ENCODE data around the gene HNF4A.
A peak's percentile ranks its signal among the peaks of the same experiment; 100 is the strongest.
"Not testable (repeated sequence)": the region's sequence is repeated elsewhere in the genome, so short reads cannot be mapped to it uniquely, and the experiment has no call there.

Gene HNF4A

DNA sequence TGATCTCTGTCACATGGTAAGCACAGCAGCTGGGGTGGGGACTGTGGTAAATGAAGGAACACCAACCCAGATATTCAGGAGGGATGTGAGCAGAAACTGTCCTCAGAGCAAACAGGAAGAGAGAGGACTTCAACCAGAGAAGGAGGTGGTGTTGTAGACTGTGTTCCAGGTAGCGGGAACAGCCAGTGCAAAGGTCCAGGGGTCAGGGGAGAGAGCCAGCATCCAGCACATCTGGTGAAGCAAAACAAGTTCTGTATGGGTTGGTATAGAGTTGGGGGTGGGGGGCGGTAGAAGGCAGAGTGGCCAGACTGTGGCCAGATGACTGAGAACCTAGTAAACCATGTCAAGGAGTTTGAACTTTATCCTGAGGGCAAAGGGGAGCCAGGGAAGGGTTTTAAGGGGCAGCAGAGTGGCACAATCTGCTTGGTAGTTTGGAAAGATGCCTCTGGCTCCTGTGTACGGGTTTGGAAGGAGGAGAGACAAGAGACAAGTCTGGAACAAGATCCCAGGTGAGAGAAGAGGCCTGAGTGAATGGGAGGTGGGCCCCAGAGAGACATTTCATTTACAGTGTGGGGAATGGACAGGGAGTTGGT, 92.4 kb downstream of the HNF4A start:
- no peak for DNase-seq

DNA sequence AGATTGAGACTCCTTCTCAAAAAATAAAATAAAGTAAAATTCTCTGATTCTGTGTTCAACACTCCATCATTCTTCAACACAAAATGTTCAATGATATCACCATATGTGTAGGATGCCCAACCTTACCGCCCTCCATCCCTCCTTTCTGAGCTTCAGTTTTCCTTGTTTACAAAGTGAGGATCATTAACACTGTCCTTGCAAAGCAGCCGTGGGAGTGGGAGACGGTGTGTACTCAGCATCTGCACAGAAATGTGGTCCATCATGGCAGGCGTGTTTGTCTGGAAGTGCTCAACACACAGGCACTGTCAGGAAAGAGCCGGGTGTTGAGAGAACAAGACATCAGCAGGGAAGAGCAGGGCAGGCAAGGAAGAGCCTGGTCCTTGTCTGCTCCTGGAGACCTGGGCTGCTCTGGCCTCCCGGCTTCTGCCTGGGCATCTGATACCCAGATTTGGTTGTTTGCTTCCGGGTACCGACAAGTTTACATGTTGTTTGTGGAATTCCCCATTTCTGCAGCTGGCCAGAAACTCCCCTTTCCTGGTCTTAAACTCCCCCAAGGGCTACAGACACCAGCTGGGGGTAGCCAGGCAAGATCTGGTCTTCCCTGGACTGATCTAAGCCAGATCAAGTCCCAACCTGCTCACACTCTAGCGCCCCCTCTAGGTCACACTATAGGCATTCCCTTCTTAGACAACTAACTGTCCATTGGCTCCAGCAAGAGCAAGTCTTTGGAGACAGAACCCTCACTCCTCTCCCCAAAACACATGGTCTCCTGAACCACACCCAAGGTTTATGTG, 93.5 kb downstream of the HNF4A start:
- peak; percentile 11 for DNase-seq

DNA sequence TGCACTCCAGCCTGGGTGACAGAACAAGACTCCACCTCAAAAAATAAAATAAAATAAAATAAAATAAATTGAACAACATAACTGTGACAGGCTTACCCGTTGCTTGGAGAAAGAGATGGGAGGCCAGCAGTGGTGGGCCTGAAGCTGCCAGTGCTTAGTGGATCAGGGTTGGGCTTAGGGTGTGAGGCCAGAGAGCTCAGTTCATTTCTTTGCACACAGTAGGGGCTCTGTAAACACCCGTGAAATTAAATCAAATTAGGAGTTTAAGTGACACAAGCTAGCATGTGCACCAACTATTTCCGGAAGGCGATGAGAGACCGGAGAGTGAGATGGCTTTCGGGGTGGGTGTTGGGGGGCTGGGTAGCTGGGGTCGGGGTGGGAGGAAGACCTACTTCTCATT, 94.4 kb downstream of the HNF4A start:
- no peak for DNase-seq

DNA sequence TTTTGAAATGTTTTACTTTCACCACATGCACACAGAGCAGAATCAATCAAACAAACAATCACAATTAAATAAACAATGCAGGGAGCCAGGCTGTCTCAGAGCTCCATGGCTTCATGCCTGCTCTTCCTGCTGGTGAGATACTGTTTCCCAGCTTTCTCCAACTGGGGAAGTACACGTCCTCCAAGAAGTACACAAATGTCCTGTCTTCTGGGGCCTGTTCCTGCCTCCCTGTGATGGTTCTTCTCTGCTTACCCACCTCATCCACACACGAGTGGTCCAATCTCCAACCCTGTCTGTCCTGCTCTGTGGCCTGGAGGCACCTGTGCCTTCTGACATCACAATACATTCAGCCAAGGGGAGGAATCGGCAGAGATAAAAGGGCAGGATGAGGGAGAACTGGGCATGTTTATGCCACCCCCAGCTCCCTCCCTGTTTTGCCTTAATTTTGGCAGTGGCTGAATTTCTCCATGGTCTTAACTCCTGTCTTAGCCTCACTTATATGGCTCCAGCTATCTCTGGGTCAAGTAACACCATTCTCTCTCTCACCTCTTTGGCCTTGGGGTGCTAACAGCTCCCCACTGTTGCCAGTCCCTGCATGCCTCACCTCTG, 94.9 kb downstream of the HNF4A start:
- no peak for DNase-seq

DNA sequence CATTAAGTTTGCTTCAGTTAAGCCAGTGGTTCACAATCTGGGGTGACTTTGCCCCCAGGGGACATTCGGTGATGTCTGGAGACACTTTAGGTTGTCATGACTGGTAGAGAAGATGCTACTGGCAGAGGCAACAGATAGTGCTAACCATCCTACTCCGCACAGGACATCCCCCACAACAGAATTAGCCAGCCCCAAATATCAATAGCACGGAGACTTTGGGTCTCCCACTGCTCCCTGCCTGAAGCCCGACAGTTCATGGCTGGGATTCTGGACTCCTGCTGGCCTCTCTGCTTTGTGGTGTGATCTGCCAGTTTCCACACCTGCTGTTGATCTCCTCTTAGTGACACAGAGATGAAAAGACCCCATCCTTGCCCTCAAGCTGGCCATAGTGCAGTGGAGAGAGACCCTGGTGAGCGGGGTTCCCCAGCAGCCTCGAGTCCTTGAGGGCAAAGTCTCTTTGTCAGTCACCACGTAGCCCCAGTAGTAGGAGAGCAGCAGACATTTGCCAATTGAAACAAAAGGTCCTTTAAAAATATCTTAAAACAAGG, 95.5 kb downstream of the HNF4A start:
- no peak for DNase-seq

DNA sequence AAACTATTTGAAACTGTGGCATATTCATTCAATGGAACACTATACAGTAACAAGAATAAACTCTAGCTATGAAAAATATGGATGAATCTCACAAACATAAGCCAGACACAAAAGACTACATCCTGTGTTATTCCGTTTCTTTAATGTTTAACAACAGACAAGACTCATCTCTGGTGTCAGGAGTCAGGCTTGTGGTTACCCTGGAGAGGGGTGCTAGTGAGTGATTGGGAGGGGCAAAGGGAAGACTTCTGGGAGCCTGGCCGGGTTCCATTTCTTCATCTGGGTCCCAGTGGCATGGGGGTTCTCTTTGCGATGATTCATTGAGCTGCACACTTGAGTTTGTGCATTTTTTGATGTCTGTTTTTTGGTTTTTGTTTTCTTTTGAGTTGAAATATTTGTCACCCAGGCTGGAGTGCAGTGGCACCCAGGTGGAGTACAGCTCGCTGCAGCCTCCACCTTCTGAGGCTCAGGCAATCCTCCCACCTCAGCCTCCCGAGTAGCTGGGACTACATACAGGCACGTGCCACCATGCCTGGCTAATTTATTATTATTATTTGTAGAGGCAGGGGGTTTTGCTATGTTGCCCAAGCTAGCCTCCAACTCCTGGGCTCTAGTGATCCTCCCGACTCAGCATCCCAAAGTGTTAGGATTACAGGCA, 98.9 kb downstream of the HNF4A start:
- DNase-seq: no peak

DNA sequence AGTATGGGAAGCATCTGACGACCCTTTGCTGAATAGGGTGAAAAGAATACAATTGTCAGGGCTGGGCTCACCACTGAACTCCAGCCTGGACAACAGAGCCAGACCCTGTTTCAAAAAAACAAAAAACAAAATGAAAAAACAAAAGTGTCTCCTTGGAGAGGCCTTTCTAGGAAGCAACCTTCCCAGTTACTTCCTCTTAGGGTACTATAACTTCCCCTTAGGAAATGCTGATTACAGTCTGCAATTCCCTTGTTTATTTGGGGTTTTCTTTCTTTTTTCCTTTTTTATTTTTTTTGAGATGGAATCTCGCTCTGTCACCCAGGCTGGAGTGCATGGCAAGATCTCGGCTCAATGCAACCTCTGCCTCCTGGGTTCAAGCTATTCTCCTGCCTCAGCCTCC, 99.6 kb downstream of the HNF4A start:
- DNase-seq: no peak

DNA sequence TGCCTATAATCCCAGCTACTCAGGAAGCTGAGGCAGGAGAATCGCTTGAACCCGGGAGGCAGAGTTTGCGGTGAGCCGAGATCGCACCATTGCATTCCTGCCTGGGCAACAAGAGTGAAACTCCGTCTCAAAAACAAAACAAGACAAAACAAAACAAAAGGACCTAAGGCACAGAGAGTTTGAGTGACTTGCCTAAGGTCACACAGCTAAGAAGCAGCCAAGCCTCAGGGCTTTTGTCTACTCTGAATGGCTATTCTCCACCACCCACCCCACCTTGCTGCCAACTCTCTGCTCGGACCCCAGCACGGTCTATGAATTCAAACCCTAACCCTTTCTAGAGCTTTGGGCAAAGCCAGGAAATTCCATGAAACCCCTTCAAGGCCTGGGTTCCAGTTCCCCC, 101.1 kb downstream of the HNF4A start:
- no peak for DNase-seq

DNA sequence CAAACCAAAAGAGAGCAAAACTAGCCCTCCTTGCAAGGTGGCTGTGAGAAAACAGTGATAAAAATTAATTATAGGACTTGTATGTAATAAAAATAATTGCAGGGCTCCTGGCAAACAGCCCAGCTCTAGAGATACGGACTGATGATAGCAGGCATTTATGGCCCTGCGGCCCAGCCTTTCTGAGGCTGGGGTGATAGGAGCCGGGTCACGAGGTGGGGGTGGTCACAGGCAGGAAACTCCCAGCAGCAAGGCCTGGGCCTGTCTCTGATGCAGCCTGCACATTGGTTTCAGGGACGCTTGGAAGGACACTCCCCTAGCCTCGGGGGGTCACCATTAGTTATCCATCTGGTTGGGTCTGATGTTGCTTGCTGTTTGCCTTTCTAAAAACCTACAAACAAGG, 101.5 kb downstream of the HNF4A start:
- DNase-seq: no peak

DNA sequence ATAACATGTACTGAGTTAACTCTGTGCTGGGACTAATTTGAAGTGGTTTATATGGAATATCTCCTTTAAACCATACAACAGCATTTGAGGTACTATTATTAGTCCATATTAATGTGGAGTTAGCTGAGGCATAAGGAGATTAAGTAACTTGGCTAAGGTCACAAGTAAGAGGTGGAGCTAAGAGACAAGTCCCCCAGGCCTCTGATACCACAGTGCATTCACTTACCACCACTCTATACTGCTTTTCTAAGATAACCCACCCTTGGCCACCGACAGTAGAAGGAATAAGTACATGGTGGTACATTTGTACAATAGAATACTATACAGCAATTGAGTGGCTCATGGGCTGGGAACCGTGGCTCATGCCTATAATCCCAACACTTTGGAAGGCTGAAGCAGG, 103.8 kb downstream of the HNF4A start:
- no peak for DNase-seq

DNA sequence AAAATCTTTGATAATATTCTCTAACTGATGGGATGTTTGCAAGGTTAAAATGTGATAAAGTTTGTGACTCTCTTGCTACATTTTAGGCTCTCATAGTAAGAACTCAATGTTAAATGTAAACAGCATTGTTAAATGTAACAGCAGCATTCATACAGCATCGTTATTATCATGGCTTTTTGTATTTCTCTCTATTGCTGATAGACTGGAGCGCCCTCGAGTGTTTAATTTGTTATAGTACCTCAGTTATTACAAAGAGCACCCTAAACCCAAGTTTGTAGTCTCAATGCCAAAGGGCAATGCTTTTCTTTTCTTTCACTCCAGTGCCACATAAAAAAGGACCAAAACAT, 105.3 kb downstream of the HNF4A start:
- peak; percentile 16 for DNase-seq

DNA sequence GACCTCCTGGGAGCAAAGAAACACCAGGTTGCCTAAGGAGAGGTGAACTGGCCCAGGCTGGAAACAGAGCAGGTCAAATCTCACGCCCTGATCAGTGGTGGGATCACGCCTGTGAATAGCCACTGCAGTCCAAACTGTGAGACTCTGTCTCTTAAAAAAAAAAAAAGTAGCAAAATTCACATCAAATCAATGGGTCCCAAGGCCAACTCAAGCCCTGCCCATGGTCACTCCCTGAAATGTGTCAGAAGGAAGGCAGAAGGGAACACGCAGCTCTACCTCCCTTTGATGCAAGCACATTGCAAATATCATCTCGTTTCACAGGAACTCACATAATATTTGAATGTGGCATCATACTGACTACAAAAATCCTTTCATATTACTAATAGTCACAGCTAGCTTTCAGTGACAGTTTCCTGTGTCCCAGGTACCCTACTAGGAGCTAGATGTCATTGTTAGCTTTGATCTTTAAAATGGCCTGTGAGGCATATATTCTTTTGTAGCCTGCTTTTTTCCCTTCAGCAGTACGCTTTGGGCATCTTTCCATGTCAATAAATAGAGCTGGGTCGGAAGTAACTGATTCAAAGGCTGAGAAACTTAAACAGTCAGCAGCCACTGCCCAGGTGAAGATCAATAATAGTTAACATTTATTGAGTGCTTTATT, 105.8 kb downstream of the HNF4A start:
- DNase-seq: no peak

DNA sequence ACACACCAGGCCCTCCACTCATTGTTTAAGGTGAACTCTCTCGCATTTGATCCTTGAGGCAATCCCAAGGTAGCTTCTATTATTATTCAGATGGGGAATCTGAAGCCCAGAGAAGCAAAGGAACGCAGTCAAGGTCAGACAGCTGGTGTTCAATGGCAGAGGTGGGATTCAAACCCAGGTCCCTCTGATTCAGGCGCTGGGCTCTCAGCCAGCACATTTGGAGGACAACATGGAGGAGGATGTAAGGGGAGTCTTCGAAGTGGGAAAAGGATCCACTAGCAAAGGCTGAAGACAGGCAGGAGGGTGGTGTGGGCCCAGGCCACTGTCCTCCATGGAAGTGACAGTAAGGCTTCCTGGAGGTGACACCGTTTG, 106.3 kb downstream of the HNF4A start:
- no peak for DNase-seq

DNA sequence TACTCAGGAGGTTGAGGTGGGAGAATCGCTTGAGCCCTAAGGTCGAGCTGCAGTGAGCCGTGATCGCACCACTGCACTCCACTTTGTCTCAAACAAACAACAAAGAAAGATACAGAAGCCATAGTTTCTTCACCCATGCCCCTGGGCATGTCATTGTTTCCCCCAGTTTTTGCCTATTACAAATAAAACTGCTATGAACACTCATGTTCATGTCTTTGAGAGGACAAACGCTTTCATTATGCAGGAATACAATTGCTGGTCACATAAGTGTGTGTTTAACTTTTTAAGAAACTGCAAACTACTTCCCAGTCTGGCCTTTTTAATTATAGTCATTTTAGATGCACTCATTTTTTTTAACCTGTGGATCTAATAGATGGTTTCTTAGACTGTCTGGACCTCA, 108.0 kb downstream of the HNF4A start:
- no peak for DNase-seq

DNA sequence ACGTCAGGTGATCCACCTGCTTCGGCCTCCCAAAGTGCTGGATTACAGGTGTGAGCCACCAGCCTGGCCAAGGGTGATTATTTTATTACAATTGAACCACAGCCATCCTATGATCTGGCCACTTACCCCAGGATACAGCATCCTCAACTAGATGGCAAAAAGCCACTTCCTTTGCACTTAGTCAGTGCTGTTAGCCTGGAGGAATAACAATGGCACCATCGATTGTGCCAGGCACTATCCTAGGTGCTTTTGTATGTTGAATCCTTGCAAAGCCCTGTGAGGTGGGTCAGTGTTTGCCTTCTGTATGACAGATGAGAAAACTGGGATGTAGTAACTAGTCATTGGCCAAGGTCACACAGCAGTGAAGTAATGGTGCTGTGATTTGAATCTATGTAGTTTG, 109.0 kb downstream of the HNF4A start:
- DNase-seq: no peak

DNA sequence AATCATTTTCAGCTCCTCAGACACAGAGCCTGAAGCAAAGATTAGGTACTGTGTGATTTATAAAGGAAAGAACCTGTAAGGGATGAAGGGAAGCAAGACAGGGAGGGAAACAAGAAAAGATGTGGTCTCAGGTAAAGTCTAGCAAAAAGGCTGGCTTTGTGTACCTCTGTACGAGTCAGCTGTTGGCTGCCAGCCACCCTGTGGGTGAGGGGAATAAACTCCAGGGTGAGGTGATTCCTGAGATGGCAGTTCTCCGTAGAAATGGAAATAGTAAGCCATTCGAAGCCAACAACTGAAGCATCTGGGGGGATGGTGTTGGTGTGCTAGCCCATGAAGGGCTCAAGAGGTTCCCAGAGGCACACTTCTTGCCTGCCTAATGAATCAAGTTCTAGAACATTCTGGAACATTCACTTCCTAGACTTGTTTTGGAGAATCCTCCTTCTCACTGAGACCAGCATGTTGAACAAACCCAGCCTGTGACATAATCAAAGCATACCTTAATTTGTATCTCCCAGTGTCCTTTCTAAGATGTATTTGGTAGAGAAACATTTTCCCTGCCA, 109.6 kb downstream of the HNF4A start:
- no peak for DNase-seq

DNA sequence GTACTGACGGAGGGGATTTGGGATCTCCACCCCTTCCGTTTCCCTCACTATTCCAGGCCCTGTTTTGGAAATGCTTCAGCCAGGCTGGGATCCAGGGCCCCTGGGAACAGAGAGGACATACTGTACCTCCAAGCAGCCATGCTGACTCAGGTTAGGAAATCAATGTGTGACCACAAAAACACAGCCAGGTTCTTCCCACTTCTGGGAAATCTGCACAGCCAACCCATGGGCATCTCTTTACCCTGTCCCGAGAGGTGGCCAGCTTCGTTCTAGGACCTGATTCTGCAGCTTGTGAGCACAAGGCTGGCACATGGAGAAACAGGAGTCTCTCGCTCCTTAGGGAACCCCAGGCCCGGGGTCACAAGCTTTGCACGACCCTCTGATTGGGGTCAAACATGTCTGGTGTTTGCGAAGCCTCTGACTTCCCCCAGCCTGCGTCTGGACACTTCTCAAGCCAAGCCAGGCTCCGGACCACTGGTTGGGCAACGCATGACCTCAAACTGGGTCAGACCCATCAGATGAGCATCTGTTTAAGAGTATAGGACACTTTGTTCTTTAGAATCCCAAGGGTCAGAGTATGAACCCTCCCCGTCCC, 111.9 kb downstream of the HNF4A start:
- no peak for DNase-seq

DNA sequence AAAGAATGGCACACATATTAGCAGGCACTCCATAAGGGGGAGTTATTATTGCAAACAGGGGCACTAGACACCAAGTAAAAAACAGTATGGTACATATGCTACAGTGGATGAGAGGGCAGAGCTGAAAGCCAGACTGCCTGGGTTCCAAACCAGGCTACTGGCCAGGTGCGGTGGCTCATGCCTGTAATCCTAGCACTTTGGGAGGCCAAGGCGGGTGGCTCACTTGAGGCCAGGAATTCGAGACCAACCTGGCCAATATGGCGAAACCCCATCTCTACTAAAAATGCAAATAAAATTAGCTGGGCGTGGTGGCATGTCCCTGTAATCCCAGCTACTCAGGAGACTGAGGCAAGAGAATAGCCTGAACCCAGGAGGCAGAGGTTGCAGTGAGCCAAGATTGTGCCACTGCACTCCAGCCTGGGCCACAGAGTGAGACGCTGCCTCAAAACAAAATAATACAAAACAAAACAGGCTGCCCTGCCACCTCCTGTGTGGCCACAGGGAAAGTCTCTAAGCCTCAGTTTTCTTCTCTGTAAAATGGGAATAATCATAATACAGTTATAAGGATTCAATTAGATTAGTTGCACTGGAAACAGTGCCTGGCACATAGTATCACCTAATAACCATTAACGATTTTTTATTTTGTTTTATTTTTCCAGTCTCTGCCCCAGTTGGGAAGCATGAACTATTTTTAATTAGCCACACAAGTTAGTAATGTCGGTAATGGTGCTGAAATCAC, 112.7 kb downstream of the HNF4A start:
- no peak for DNase-seq

DNA sequence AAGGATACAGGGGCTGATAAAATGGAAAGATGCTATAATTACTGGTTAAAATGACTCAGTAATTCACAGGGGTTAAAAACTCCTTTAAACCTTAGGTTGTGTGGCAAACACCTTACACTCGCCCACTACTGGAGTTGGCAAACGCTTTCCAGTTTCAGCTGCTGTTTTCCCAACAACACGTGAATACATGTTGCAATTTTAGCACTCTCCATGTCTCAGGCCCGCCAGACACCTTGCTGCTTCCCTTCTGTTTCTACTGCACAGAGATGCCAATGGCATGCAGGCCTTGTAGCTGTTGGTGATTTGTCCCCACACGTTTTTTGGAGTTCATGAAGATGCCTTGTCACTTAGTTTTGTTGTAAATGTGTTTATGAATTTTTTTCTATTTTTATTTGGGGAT, 114.8 kb downstream of the HNF4A start:
- no peak for DNase-seq

DNA sequence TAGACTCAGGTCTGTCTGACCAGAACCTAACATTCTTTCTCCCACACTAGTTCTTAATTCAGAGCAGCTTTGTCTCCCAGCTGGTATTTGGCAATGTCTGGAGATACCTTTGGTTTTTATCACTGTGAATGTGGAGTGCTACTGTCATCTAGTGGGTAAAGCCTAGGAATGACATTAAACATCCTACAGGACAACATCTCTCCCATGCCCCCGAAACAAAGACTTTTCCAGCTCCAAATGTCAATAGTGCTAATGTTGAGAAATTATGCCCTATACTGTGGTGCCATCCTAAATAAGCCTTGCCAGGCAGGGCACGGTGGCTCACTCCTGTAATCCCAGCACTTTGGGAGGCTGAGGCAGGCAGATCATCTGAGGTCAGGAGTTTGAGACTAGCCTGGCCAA, 116.0 kb downstream of the HNF4A start:
- DNase-seq: no peak

DNA sequence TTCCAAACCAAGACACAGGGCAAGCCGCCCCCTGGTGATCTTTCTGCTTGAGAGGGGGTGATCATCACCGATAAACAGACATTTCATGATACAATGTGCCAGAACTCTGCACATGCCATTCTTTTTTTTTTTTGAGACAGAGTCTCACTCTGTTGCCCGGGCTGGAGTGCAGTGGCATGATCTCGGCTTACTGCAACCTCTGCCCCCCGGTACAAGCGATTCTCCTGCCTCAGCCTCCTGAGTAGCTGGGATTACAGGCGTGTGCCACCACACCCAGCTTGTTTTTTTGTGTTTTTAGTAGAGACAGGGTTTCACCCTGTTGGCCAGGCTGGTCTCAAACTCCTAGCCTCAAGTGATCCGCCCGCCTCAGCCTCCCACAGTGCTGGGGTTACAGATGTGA, 116.8 kb downstream of the HNF4A start:
- not testable (repeated sequence) for DNase-seq

DNA sequence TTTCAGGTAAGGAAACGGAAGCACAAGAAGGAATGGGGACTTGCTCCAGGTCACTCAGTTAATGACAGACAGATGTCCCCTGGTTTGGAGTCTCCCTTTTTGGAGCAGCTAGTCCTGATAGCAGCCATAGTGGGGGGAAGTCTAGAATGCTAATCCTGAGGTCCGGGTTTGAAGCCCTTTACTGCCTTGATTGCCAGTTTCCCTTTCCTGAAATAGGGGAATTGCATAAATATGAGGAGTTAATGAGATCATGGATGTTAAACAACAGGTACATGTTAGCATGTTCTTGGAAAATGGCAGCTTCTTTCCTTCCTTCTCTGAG, 119.8 kb downstream of the HNF4A start:
- no peak for DNase-seq
